22Rv1 (cell line): Measurements from ENCODE around the gene PADI4.

ENCODE experiments used
- CTCF ChIP-seq: fragments of 450-650 bp; IDR thresholded peaks from 2 replicates; pipeline ENCODE4 v1.5.1; 2017; ENCODE audit warnings: mild to moderate bottlenecking
- ZFX ChIP-seq: fragments of 450-650 bp; IDR thresholded peaks from 2 replicates; pipeline ENCODE4 v1.6.1; 2017; ENCODE audit warnings: antibody characterized with exemption, borderline replicate concordance

- no peak for TF ChIP-seq CTCF
- no peak for TF ChIP-seq ZFX
Measured at GRCh38 chr1:17313530-17314309, 5.7 kb downstream of the PADI4 start.
